Stimulated activated CD8-positive, alpha-beta memory T cell treated with anti-CD3 and anti-CD28 coated beads, Interleukin-15, amount 100 ng/mL, for 4 hours (primary cell): Measurements from ENCODE around the gene PLXDC2.

Experiments used
- DNase-seq, 2 donors: peaks; one replicate each; pipeline ENCODE4 v3.0.0-alpha.2; 2020; ENCODE audit warnings: low read depth in 2 of 2

The PLXDC2 gene

GRCh38 chr10:20110125-20111100 lies 294.2 kb downstream of the PLXDC2 start:
- DNase-seq: no peak

GRCh38 chr10:20114179-20114578 lies 297.9 kb downstream of the PLXDC2 start:
- DNase-seq: no peak

GRCh38 chr10:20115894-20116293 lies 299.7 kb downstream of the PLXDC2 start:
- DNase-seq: no peak

- no peak for DNase-seq
Measured at GRCh38 chr10:20117471-20117870, 301.2 kb downstream of the PLXDC2 start.

- DNase-seq: no peak
Measured at GRCh38 chr10:20118119-20118518, 301.9 kb downstream of the PLXDC2 start.

- DNase-seq: no peak
Measured at GRCh38 chr10:20128811-20129210, 312.6 kb downstream of the PLXDC2 start.

- no peak for DNase-seq
Measured at GRCh38 chr10:20132816-20133215, 316.6 kb downstream of the PLXDC2 start.

GRCh38 chr10:20133669-20134189 lies 317.5 kb downstream of the PLXDC2 start:
- DNase-seq: no peak

- DNase-seq: no peak
Measured at GRCh38 chr10:20142311-20142710, 326.1 kb downstream of the PLXDC2 start.

GRCh38 chr10:20144268-20144667 lies 328.0 kb downstream of the PLXDC2 start:
- no peak for DNase-seq

- no peak for DNase-seq
Measured at GRCh38 chr10:20146004-20146403, 329.8 kb downstream of the PLXDC2 start.

- no peak for DNase-seq
Measured at GRCh38 chr10:20147684-20148083, 331.5 kb downstream of the PLXDC2 start.

GRCh38 chr10:20156511-20156910 lies 340.3 kb downstream of the PLXDC2 start:
- no peak for DNase-seq

- no peak for DNase-seq
Measured at GRCh38 chr10:20157314-20157713, 341.1 kb downstream of the PLXDC2 start.

- DNase-seq: no peak
Measured at GRCh38 chr10:20158086-20158485, 341.9 kb downstream of the PLXDC2 start.

GRCh38 chr10:20162123-20162522 lies 345.9 kb downstream of the PLXDC2 start:
- no peak for DNase-seq

- DNase-seq: no peak
Measured at GRCh38 chr10:20166096-20166675, 350.0 kb downstream of the PLXDC2 start.

GRCh38 chr10:20170661-20171060 lies 354.4 kb downstream of the PLXDC2 start:
- DNase-seq: no peak

GRCh38 chr10:20173046-20173445 lies 356.8 kb downstream of the PLXDC2 start:
- DNase-seq: no peak

- no peak for DNase-seq
Measured at GRCh38 chr10:20175719-20176118, 359.5 kb downstream of the PLXDC2 start.

GRCh38 chr10:20180766-20181165 lies 364.5 kb downstream of the PLXDC2 start:
- DNase-seq: no peak

- no peak for DNase-seq
Measured at GRCh38 chr10:20181434-20181833, 365.2 kb downstream of the PLXDC2 start.

- no peak for DNase-seq
Measured at GRCh38 chr10:20185116-20185515, 368.9 kb downstream of the PLXDC2 start.
